ENCODE measurements around the gene ANKRD33B. TPM values are rescaled to one million over a fixed set of nuclear protein-coding genes. Genes with fewer than 3 reads are reported as not detected.

The ANKRD33B gene
- polyA plus RNA-seq, 3 donors, result 0.05 TPM; not detected in 2

- Mint-ChIP-seq H3K36me3 (peaks cover 5% of the 10 kb centered on the region in 2 donors), H3K4me3 (no peak overlapping the region), H3K4me1 (peaks cover 62% of the 10 kb centered on the region), H3K27ac (peak overlapping the region in 2 of 7 donors; percentile 61 to 70), H3K27me3 (ENCODE audit: low read depth in 3 of 3) (peaks cover 2 to 11% (median 5%) of the 10 kb centered on the region in 3 donors), H3K9me3 (peaks cover 0 to 7% (median 2%) of the 10 kb centered on the region in 7 donors)
- Histone ChIP-seq H4K20me1 (ENCODE audit: insufficient read depth, low read length) (no peaks in the 10 kb centered on the region), H3K36me3 (replicated peaks in 1 of 2; ENCODE audit: control insufficient read depth in 1 of 2, insufficient read depth in 2 of 2, low read length in 2 of 2) (no peaks in the 10 kb centered on the region), H3K27ac (ENCODE audit: low read depth in 1 of 2, low read length in 2 of 2) (no peak overlapping the region), H3K79me2 (ENCODE audit: insufficient read depth, low read length) (peaks cover 8% of the 10 kb centered on the region), H3K9ac (ENCODE audit: insufficient read depth, low read length, poor library complexity, severe bottlenecking) (no peak overlapping the region), H3K4me3 (replicated peaks in 1 of 3; ENCODE audit: low read depth in 2 of 3, low read length in 3 of 3) (no peak overlapping the region), H3K4me1 (ENCODE audit: control insufficient read depth in 1 of 2, insufficient read depth in 2 of 2, low read length in 2 of 2) (peaks cover 51 to 58% of the 10 kb centered on the region in 2 donors), H3K9me3 (replicated peaks in 1 of 2; ENCODE audit: control insufficient read depth in 1 of 2, insufficient read depth in 1 of 2, low read length in 2 of 2) (no peaks in the 10 kb centered on the region), H3K4me2 (replicated peaks; ENCODE audit: extremely low read depth, low read length, poor library complexity, severe bottlenecking) (no peak overlapping the region), H2AFZ (ENCODE audit: insufficient read depth, low read depth, low read length, poor library complexity, severe bottlenecking) (no peak overlapping the region), H3K27me3 (ENCODE audit: control insufficient read depth in 2 of 2, insufficient read depth in 2 of 2, low read length in 2 of 2) (no peaks in the 10 kb centered on the region)
- WGBS (ENCODE audit: insufficient coverage), result 99% methylated on average over 6 of the region's 7 CpGs
- no peak for TF ChIP-seq CTCF (IDR thresholded peaks at IDR 0.05)
- DNase-seq, result no peak
- intact Hi-C loops (cut with micrococcal nuclease), result loop anchor here (2.0 to 5.0 kb wide), 3 partner anchors 51 to 178 kb away; no protein-coding TSS in a partner anchor
These were observed 64.7 kb downstream of the ANKRD33B start for GRCh38 chr5:10628601-10629000.

- Histone ChIP-seq H4K20me1 (ENCODE audit: insufficient read depth, low read length) (no peaks in the 10 kb centered on the region), H3K27me3 (ENCODE audit: control insufficient read depth in 2 of 2, insufficient read depth in 2 of 2, low read length in 2 of 2) (no peaks in the 10 kb centered on the region), H2AFZ (ENCODE audit: insufficient read depth, low read depth, low read length, poor library complexity, severe bottlenecking) (no peak overlapping the region), H3K4me3 (replicated peaks in 1 of 3; ENCODE audit: low read depth in 2 of 3, low read length in 3 of 3) (no peak overlapping the region), H3K9ac (ENCODE audit: insufficient read depth, low read length, poor library complexity, severe bottlenecking) (no peak overlapping the region), H3K4me1 (ENCODE audit: control insufficient read depth in 1 of 2, insufficient read depth in 2 of 2, low read length in 2 of 2) (peaks cover 62 to 69% of the 10 kb centered on the region in 2 donors), H3K36me3 (replicated peaks in 1 of 2; ENCODE audit: control insufficient read depth in 1 of 2, insufficient read depth in 2 of 2, low read length in 2 of 2) (no peaks in the 10 kb centered on the region), H3K4me2 (replicated peaks; ENCODE audit: extremely low read depth, low read length, poor library complexity, severe bottlenecking) (no peak overlapping the region), H3K9me3 (replicated peaks in 1 of 2; ENCODE audit: control insufficient read depth in 1 of 2, insufficient read depth in 1 of 2, low read length in 2 of 2) (no peaks in the 10 kb centered on the region), H3K79me2 (ENCODE audit: insufficient read depth, low read length) (peaks cover 8% of the 10 kb centered on the region), H3K27ac (ENCODE audit: low read depth in 1 of 2, low read length in 2 of 2) (no peak overlapping the region)
- no peak for DNase-seq
- H3K36me3 Mint-ChIP-seq, result peaks cover 5% of the 10 kb centered on the region in 2 donors
- intact Hi-C loops (cut with micrococcal nuclease), result loop anchor here (2.0 to 10.0 kb wide), 8 partner anchors 52 to 365 kb away; partner anchors contain the start of genes DAP (in 2 of the 2) and MARCHF6 (in 1 of the 2)
- H3K9me3 Mint-ChIP-seq, result peaks cover 0 to 7% (median 2%) of the 10 kb centered on the region in 7 donors
- 93% methylated on average over 5 of the region's 5 CpGs for WGBS (ENCODE audit: insufficient coverage)
- H3K4me1 Mint-ChIP-seq, result peaks cover 72% of the 10 kb centered on the region
- H3K4me3 Mint-ChIP-seq, result no peak overlapping the region
- TF ChIP-seq CTCF (IDR thresholded peaks at IDR 0.05), result no peak
- peaks cover 2 to 17% (median 5%) of the 10 kb centered on the region in 3 donors for H3K27me3 Mint-ChIP-seq (ENCODE audit: low read depth in 3 of 3)
- peak overlapping the region in 2 of 7 donors; percentile 13 to 29 for H3K27ac Mint-ChIP-seq
These were observed 65.8 kb downstream of the ANKRD33B start for GRCh38 chr5:10629682-10630081.

All from CD14-positive monocyte (primary cell).